Pancreas (tissue), 10 donors: ENCODE measurements around the gene ZNF324. TPM values are rescaled to one million over a fixed set of nuclear protein-coding genes. Genes with fewer than 3 reads are reported as not detected.
A peak's percentile ranks its signal among the peaks of the same experiment; 100 is the strongest.

ENCODE experiments used
- ATAC-seq, 4 donors: fragments of 200-7000 bp; cut with Tn5 transposase; one replicate each; pipeline versions ENCODE4 v1.8.0 to v1.9.1; 2020; ENCODE audit warnings: mild to moderate bottlenecking in 4 of 4, moderate library complexity in 4 of 4
- DNase-seq, 6 donors: peaks; one replicate each; pipeline ENCODE4 v3.0.0-alpha.2; 2020
- FAIRE-seq: peaks from 2 replicates; lab custom pipeline; 2012; peaks lifted over from hg19 to GRCh38; lab: Jason Lieb, UNC
- H3K27ac ChIP-seq, 4 donors: fragments of 200-600 bp; sonication (generic); 1 replicate in 3 of 4; 2 replicates in 1 of 4; pipeline versions ENCODE4 v1.5.0 to v1.8.0; 2020
- H3K27me3 ChIP-seq, 4 donors: fragments of 200-600 bp; one replicate each; pipeline ENCODE4 v1.8.0; 2021
- H3K36me3 ChIP-seq, 3 donors: fragments of 200-600 bp; sonication (generic) in 1 of 3; one replicate each; pipeline versions ENCODE4 v1.5.0 to v1.8.0; 2020 to 2021
- H3K4me1 ChIP-seq, 3 donors: fragments of 200-600 bp; one replicate each; pipeline ENCODE4 v1.8.0; 2021
- H3K4me3 ChIP-seq, 4 donors: fragments of 200-600 bp; sonication (generic) in 2 of 4; one replicate each; pipeline versions ENCODE4 v1.5.0 to v1.8.0; 2020 to 2021
- H3K9me3 ChIP-seq, 4 donors: fragments of 200-600 bp; one replicate each; pipeline ENCODE4 v1.8.0; 2021
- WGBS, 2 donors: extraction: QIAGEN DNeasy Blood & Tissue Kit; methylation state at CpG; one replicate each; pipeline ENCODE4 v1.1.7; 2013; 5-methylcytosine and 5-hydroxymethylcytosine counted together
- intact Hi-C, 3 donors: fragments of 100-400 bp; cut with DNase I; formaldehyde crosslinking; loops; one replicate each; pipeline versions ENCODE4 v1.11.1 to v1.14.2; 2022
- polyA plus RNA-seq, 2 donors: library from polyadenylated mRNA; stranded (reverse); fragments of 200-250 nt; gene quantifications; one replicate each; pipeline ENCODE4 v1.2.3, GENCODE V29; 2013
- total RNA-seq, 6 donors: library from RNA; stranded (reverse); fragmentation: NEBNext Ultra II Directional in 4 of 6; extraction: Animal tissue kit (Norgen Biotek cat#: 25700) in 4 of 6; gene quantifications; one replicate each; pipeline versions ENCODE4 v1.2.1 to v1.2.4, GENCODE V29; 2021 to 2023
- TF ChIP-seq, protein P1 (sequence below), 4 donors: fragments of 200-600 bp; sonication (generic) in 3 of 4; IDR thresholded peaks; one replicate each; pipeline versions ENCODE4 v1.5.0 to v1.8.0; 2021; ENCODE audit warnings: antibody characterized with exemption in 4 of 4
- donor health status: healthy with polysubstance abuse.
- donor health status: DM: no; HTN: no; CAD: no; lungs with moderate emphysema.
- donor health status: DM: no; HTN: no; CAD: no.
- donor health status: control.
- donor health status: control.
- donor health status: Bipolar disorder and iron deficiency.
- donor health status: DM: yes; HTN: yes; CAD: no.
- donor health status: DM: no; HTN: no; CAD: no.
- donor health status: DM: no; HTN: no; CAD: no.
- donor health status: DM: yes; HTN: yes; CAD: no.

Gene ZNF324
- total and polyA plus RNA-seq, 8 donors: 3.5 to 7.3 (median 5.8) TPM

DNA sequence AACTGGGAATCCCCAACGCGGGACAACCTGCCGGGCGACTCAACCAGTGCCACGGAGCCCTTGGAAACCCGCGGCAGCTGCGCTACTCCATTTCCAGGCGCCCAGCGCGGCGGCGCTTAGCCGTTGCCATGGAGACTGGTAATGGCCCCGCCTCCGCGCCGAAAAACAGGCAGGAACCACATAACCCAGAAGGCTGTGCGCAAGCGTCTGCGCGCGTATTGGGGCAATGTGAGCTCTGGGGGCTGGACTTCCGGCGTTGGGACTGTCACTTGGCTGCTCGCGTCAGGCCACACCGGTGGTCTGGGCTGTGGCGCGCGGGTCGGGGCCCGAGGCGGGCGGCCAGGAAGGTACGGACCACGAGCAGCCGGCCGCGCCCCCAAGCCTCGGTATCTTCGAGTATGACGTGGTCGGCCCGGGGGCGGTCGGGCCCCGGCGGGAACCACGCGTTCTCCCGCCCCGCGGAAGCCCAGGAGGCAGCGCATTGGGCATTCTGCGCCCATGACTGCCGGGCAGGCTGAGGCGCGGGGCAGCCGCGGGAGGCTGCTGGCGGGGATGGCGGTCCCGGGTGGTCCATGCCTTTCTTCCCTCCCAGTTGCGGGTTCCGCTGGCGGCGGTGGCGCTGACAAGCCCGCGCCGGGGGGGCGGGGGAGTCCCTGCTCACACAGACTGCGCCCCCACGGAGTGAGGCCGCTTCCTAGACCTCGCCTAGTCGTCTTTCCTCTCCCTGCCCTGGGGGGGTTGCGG is 15.3 kb upstream of the ZNF324 start, which contains the start of gene ZNF324B:
Gene ZNF324B, plus strand, starts transcription at position 265 of the 744 bp plus-strand sequence. CDS start 2,080 bp downstream, outside the sequence.
- TF ChIP-seq, protein P1, sequence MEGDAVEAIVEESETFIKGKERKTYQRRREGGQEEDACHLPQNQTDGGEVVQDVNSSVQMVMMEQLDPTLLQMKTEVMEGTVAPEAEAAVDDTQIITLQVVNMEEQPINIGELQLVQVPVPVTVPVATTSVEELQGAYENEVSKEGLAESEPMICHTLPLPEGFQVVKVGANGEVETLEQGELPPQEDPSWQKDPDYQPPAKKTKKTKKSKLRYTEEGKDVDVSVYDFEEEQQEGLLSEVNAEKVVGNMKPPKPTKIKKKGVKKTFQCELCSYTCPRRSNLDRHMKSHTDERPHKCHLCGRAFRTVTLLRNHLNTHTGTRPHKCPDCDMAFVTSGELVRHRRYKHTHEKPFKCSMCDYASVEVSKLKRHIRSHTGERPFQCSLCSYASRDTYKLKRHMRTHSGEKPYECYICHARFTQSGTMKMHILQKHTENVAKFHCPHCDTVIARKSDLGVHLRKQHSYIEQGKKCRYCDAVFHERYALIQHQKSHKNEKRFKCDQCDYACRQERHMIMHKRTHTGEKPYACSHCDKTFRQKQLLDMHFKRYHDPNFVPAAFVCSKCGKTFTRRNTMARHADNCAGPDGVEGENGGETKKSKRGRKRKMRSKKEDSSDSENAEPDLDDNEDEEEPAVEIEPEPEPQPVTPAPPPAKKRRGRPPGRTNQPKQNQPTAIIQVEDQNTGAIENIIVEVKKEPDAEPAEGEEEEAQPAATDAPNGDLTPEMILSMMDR (IDR thresholded peaks at IDR 0.05): no peak
- Histone ChIP-seq H3K36me3 (no peaks in the 10 kb centered on the region), H3K27me3 (no peaks in the 10 kb centered on the region), H3K9me3 (no peaks in the 10 kb centered on the region), H3K27ac (peak within 1 kb of the TSS; percentile 24 to 79 (median 56)), H3K4me1 (peaks cover 0 to 3% (median 0%) of the 10 kb centered on the region in 3 donors), H3K4me3 (peak within 1 kb of the TSS; percentile 69 to 99 (median 85))
- intact Hi-C loops: no loop called here
- ATAC-seq (peak; percentile 98 to 99 (median 99)), DNase-seq (peak; percentile 94 to 99 (median 97)), FAIRE-seq (no peak)
- 0% methylated on average over 66 to 79 of the region's 79 CpGs for WGBS, 2 donors

DNA sequence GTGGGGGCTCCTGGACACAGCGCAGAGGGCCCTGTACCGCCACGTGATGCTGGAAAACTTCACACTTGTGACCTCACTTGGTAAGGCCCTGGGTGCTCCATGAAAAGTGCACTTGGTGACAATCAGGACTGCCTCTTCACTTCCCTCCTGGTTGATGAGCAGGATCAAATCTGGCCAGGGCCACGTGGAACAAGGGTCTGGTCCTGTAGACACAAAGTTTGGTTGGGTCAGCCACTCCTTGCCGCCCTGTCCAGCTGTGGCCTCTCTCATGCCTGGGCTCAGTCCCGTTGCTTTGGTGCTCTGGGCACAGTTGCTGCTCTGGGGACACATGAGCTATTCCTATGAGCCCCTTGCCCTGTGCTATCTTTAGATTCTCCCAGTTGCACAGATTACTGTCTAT is 13.1 kb upstream of the ZNF324 start:
- Histone ChIP-seq H3K36me3 (no peaks in the 10 kb centered on the region), H3K9me3 (no peaks in the 10 kb centered on the region), H3K4me3 (no peak overlapping the region), H3K27ac (no peak overlapping the region), H3K27me3 (no peaks in the 10 kb centered on the region), H3K4me1 (peaks cover 0 to 3% (median 0%) of the 10 kb centered on the region in 3 donors)
- FAIRE-seq (no peak), ATAC-seq (no peak), DNase-seq (no peak)
- TF ChIP-seq, protein P1 (IDR thresholded peaks at IDR 0.05): no peak
- 93 to 94% methylated on average over 6 of the region's 6 CpGs for WGBS, 2 donors
- intact Hi-C loops: no loop called here

DNA sequence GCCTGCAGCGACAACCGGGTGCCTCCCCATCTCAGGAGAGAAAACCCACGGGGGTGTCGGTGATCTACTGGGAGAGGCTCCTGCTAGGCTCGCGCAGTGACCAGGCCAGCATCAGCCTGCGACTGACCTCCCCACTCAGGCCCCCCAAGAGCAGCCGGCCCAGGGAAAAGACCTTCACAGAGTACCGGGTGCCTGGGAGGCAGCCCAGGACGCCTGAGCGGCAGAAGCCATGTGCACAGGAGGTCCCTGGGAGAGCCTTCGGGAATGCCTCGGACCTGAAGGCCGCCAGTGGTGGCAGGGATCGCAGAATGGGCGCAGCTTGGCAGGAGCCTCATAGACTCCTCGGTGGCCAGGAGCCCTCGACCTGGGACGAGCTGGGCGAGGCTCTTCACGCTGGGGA is 11.6 kb upstream of the ZNF324 start:
- no peak overlapping the region for H3K4me3 ChIP-seq
- H3K4me1 ChIP-seq: peaks cover 0 to 3% (median 0%) of the 10 kb centered on the region in 3 donors
- TF ChIP-seq, protein P1 (IDR thresholded peaks at IDR 0.05): no peak
- WGBS, 2 donors: 95% methylated on average over 17 to 21 of the region's 21 CpGs
- no peaks in the 10 kb centered on the region for H3K9me3 ChIP-seq
- FAIRE-seq (no peak), ATAC-seq (no peak), DNase-seq (no peak)
- intact Hi-C loops: no loop called here
- no peak overlapping the region for H3K27ac ChIP-seq
- H3K27me3 ChIP-seq: no peaks in the 10 kb centered on the region
- no peaks in the 10 kb centered on the region for H3K36me3 ChIP-seq

DNA sequence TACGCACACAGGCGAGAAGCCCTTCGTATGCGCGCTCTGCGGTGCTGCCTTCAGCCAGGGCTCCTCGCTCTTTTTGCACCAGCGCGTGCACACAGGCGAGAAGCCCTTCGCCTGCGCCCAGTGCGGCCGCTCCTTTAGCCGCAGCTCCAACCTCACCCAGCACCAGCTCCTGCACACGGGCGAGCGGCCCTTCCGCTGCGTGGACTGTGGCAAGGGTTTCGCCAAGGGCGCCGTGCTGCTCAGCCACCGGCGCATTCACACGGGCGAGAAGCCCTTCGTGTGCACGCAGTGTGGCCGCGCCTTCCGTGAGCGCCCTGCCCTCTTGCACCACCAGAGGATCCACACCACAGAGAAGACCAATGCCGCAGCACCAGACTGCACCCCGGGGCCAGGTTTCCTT is 10.8 kb upstream of the ZNF324 start:
- Histone ChIP-seq H3K36me3 (no peaks in the 10 kb centered on the region), H3K27me3 (no peaks in the 10 kb centered on the region), H3K4me1 (no peaks in the 10 kb centered on the region), H3K4me3 (no peak overlapping the region), H3K9me3 (no peaks in the 10 kb centered on the region), H3K27ac (no peak overlapping the region)
- TF ChIP-seq, protein P1 (IDR thresholded peaks at IDR 0.05): no peak
- intact Hi-C loops: no loop called here
- FAIRE-seq: no peak
- no peak for ATAC-seq
- DNase-seq: no peak
- WGBS, 2 donors: 95 to 100% methylated on average over 35 of the region's 35 CpGs

DNA sequence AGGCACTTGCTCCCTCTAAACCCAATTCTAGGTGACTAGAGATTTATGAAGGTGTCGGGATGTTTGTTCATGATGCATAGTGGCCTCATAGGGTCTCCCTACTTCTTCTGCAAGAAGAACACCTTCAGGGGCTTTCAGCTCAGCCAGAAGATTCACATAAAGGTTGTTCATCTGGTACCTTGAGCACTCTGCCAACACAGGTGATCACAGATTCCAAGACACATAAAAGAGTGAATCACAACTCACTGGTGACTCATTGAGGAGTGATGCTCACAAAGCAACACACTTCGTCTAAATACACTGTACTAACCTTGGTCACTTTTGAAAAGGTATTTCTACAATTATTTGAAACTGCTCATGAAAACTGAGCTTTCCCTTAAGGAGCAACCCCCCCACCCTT is 6.8 kb upstream of the ZNF324 start:
- no peak for ATAC-seq
- DNase-seq: no peak
- 83 to 100% methylated on average over 2 of the region's 2 CpGs for WGBS, 2 donors

More for the DNA sequence above, 6.8 kb upstream of the ZNF324 start:
- Histone ChIP-seq H3K9me3 (no peaks in the 10 kb centered on the region), H3K27me3 (no peaks in the 10 kb centered on the region), H3K4me1 (no peaks in the 10 kb centered on the region), H3K4me3 (no peak overlapping the region), H3K36me3 (no peaks in the 10 kb centered on the region), H3K27ac (no peak overlapping the region)
- FAIRE-seq: no peak
- intact Hi-C loops: no loop called here
- TF ChIP-seq, protein P1 (IDR thresholded peaks at IDR 0.05): no peak
